Endodermal cell (in vitro differentiated cells): ENCODE measurements around the gene SLC16A4. TPM values are rescaled to one million over a fixed set of nuclear protein-coding genes. Genes with fewer than 3 reads are reported as not detected.

Experiments used
- DNase-seq: peaks from one replicate; pipeline ENCODE4 v3.0.0-alpha.2; 2017
- H3K27ac ChIP-seq: 2 replicates; pipeline ENCODE4 v1.5.1; 2013; ENCODE audit warnings: mild to moderate bottlenecking, low read depth, low read length, moderate library complexity
- H3K27me3 ChIP-seq: 2 replicates; pipeline ENCODE4 v1.6.1; 2013; ENCODE audit warnings: mild to moderate bottlenecking, low read length, moderate library complexity; ENCODE audit not compliant: insufficient read depth, control insufficient read depth, poor library complexity, severe bottlenecking
- H3K36me3 ChIP-seq: 2 replicates; pipeline ENCODE4 v1.7.0; 2013; ENCODE audit warnings: mild to moderate bottlenecking, low read length, moderate library complexity; ENCODE audit not compliant: control insufficient read depth, insufficient read depth
- H3K4me1 ChIP-seq: one replicate; pipeline ENCODE4 v1.7.0; 2013; ENCODE audit warnings: low read length; ENCODE audit not compliant: control insufficient read depth, insufficient read depth
- H3K4me3 ChIP-seq: 2 replicates; pipeline ENCODE4 v1.5.1; 2013; ENCODE audit warnings: mild to moderate bottlenecking, low read length, moderate library complexity
- H3K9ac ChIP-seq: 2 replicates; pipeline ENCODE4 v1.6.1; 2013; ENCODE audit warnings: mild to moderate bottlenecking, low read length, moderate library complexity; ENCODE audit not compliant: poor library complexity, severe bottlenecking; ENCODE audit errors: extremely low read depth
- H3K9me3 ChIP-seq: 2 replicates; pipeline ENCODE4 v1.6.1; 2013; ENCODE audit warnings: mild to moderate bottlenecking, low read length, moderate library complexity; ENCODE audit not compliant: control insufficient read depth
- H3K27ac Mint-ChIP-seq: 2 replicates; pipeline ENCODE4 v1.8.0; 2020; ENCODE audit warnings: mixed read lengths
- H3K27me3 Mint-ChIP-seq: 2 replicates; pipeline ENCODE4 v1.8.0; 2021; ENCODE audit warnings: mild to moderate bottlenecking, mixed read lengths; ENCODE audit not compliant: insufficient read depth
- H3K36me3 Mint-ChIP-seq: 2 replicates; pipeline ENCODE4 v1.8.0; 2020; ENCODE audit warnings: low read depth, mixed read lengths
- H3K4me1 Mint-ChIP-seq: 2 replicates; pipeline ENCODE4 v1.8.0; 2020; ENCODE audit warnings: mixed read lengths
- H3K4me3 Mint-ChIP-seq: 2 replicates; pipeline ENCODE4 v1.8.0; 2020; ENCODE audit warnings: mild to moderate bottlenecking, moderate library complexity, mixed read lengths
- H3K9me3 Mint-ChIP-seq: 2 replicates; pipeline ENCODE4 v1.8.0; 2020; ENCODE audit warnings: mild to moderate bottlenecking, mixed read lengths
- CTCF ChIP-seq: fragments of 200-600 bp; sonication (generic); conservative IDR thresholded peaks from 2 replicates; pipeline ENCODE4 v1.5.0; 2021; ENCODE audit warnings: antibody characterized with exemption, mild to moderate bottlenecking
- WGBS, 2 experiments: methylation state at CpG; one replicate each; pipeline versions ENCODE4 v1.1.5 to v1.1.7; 2013; ENCODE audit warnings: missing lambda C conversion rate in 2 of 2, mixed read lengths in 1 of 2; ENCODE audit not compliant: insufficient coverage in 1 of 2, insufficient read length in 1 of 2; 5-methylcytosine and 5-hydroxymethylcytosine counted together
- total RNA-seq, 2 donors: library from RNA; stranded (reverse); fragmentation: NEBNext Ultra II Directional in 1 of 2; extraction: Animal tissue kit (Norgen Biotek cat#: 25700) in 1 of 2; gene quantifications; 2 replicates in 1 of 2; 3 replicates in 1 of 2; pipeline ENCODE4 v1.2.1, GENCODE V29; 2021

The SLC16A4 gene
- total RNA-seq, 2 donors from 2014 or later: 0.55 to 0.86 TPM

GRCh38 chr1:110387048-110387754, 3.6 kb downstream of the SLC16A4 start:
- no peak for DNase-seq
- Mint-ChIP-seq H3K4me3 (no peak overlapping the region), H3K4me1 (peaks cover 13% of the 10 kb centered on the region), H3K27me3 (no peaks in the 10 kb centered on the region), H3K9me3 (no peaks in the 10 kb centered on the region), H3K36me3 (peaks cover 3% of the 10 kb centered on the region), H3K27ac (no peak overlapping the region)
- no peak overlapping the region for H3K4me3 ChIP-seq
- H3K27me3 ChIP-seq: no peaks in the 10 kb centered on the region
- peaks cover 8% of the 10 kb centered on the region for H3K36me3 ChIP-seq
- no peak overlapping the region for H3K27ac ChIP-seq
- H3K4me1 ChIP-seq: no peaks in the 10 kb centered on the region
- no peak for TF ChIP-seq CTCF
- WGBS, 2 experiments: 100% methylated on average over 1 of the region's 1 CpG; no CpG with 5 or more reads in 1 of the 2 experiments
- no peak overlapping the region for H3K9ac ChIP-seq
- H3K9me3 ChIP-seq: no peaks in the 10 kb centered on the region

GRCh38 chr1:110385369-110385768, 5.5 kb downstream of the SLC16A4 start:
- Mint-ChIP-seq H3K4me3 (no peak overlapping the region), H3K4me1 (peaks cover 6% of the 10 kb centered on the region), H3K27ac (no peak overlapping the region), H3K36me3 (peaks cover 9% of the 10 kb centered on the region), H3K9me3 (no peaks in the 10 kb centered on the region), H3K27me3 (no peaks in the 10 kb centered on the region)
- H3K9me3 ChIP-seq: no peaks in the 10 kb centered on the region
- no CpG with 5 or more reads among the region's 1 CpG for WGBS, 2 experiments
- no peak overlapping the region for H3K9ac ChIP-seq
- no peaks in the 10 kb centered on the region for H3K27me3 ChIP-seq
- TF ChIP-seq CTCF: no peak
- DNase-seq: no peak
- peaks cover 8% of the 10 kb centered on the region for H3K36me3 ChIP-seq
- H3K4me3 ChIP-seq: no peak overlapping the region
- H3K27ac ChIP-seq: no peak overlapping the region
- H3K4me1 ChIP-seq: no peaks in the 10 kb centered on the region

- 96 to 97% methylated on average over 18 to 19 of the region's 19 CpGs for WGBS, 2 experiments
- H3K27me3 ChIP-seq: no peaks in the 10 kb centered on the region
- DNase-seq: no peak
- H3K27me3 Mint-ChIP-seq: no peaks in the 10 kb centered on the region
- TF ChIP-seq CTCF: no peak
- H3K36me3 Mint-ChIP-seq: peaks cover 9% of the 10 kb centered on the region
- no peaks in the 10 kb centered on the region for H3K9me3 ChIP-seq
- peaks cover 8% of the 10 kb centered on the region for H3K36me3 ChIP-seq
- no peak overlapping the region for H3K4me3 ChIP-seq
- no peak overlapping the region for H3K4me3 Mint-ChIP-seq
- H3K4me1 Mint-ChIP-seq: no peaks in the 10 kb centered on the region
- H3K9me3 Mint-ChIP-seq: no peaks in the 10 kb centered on the region
- no peak overlapping the region for H3K27ac ChIP-seq
- H3K27ac Mint-ChIP-seq: no peak overlapping the region
- no peak overlapping the region for H3K9ac ChIP-seq
- no peaks in the 10 kb centered on the region for H3K4me1 ChIP-seq
Measured at GRCh38 chr1:110384581-110385321, 6.1 kb downstream of the SLC16A4 start.
